Effector CD8-positive, alpha-beta T cell (primary cell): ENCODE data around the gene HS1BP3.

Source experiments
- DNase-seq: peaks from one replicate; lab custom pipeline; 2025; lab: John Stamatoyannopoulos, UW

Gene HS1BP3

GRCh38 chr2:20674974-20675679, 24.2 kb upstream of the HS1BP3 start:
- DNase-seq: no peak

- DNase-seq: no peak
These were observed 23.5 kb upstream of the HS1BP3 start for GRCh38 chr2:20674309-20674965.

- DNase-seq: no peak
These were observed 22.9 kb upstream of the HS1BP3 start for GRCh38 chr2:20673686-20674308.

GRCh38 chr2:20672201-20672951, 21.5 kb upstream of the HS1BP3 start:
- DNase-seq: no peak

GRCh38 chr2:20671736-20672080, 20.8 kb upstream of the HS1BP3 start:
- DNase-seq: no peak

GRCh38 chr2:20671036-20671735, 20.3 kb upstream of the HS1BP3 start:
- DNase-seq: no peak

GRCh38 chr2:20670315-20671035, 19.6 kb upstream of the HS1BP3 start:
- DNase-seq: no peak

- no peak for DNase-seq
These were observed 18.8 kb upstream of the HS1BP3 start for GRCh38 chr2:20669562-20670314.

GRCh38 chr2:20668871-20669475, 18.1 kb upstream of the HS1BP3 start:
- DNase-seq: no peak

GRCh38 chr2:20668451-20668850, 17.6 kb upstream of the HS1BP3 start:
- no peak for DNase-seq

- no peak for DNase-seq
These were observed 16.9 kb upstream of the HS1BP3 start for GRCh38 chr2:20667531-20668401.

- DNase-seq: no peak
These were observed 16.2 kb upstream of the HS1BP3 start for GRCh38 chr2:20667151-20667530.

- DNase-seq: no peak
These were observed 15.6 kb upstream of the HS1BP3 start, which contains the start of gene GDF7 for GRCh38 chr2:20666304-20667150. GDF7 (plus strand) TSS chr2:20667144; CDS start chr2:20667240, 96 bp downstream.

- DNase-seq: no peak
These were observed 15.1 kb upstream of the HS1BP3 start for GRCh38 chr2:20666005-20666303.

- no peak for DNase-seq
These were observed 14.5 kb upstream of the HS1BP3 start for GRCh38 chr2:20665243-20666004.

GRCh38 chr2:20664431-20665242, 13.7 kb upstream of the HS1BP3 start:
- DNase-seq: no peak

- DNase-seq: no peak
These were observed 13.1 kb upstream of the HS1BP3 start for GRCh38 chr2:20664071-20664390.
